HG02840 (cell line): ENCODE results near the gene REEP6.

Source experiments
- ATAC-seq: cut with Tn5 transposase; IDR thresholded peaks from one replicate; pipeline ENCODE4 v1.9.1; 2021; ENCODE audit warnings: mild to moderate bottlenecking, moderate library complexity, moderate number of reproducible peaks; ENCODE audit not compliant: unreplicated experiment, low FRiP score

Gene REEP6

GRCh38 chr19:1540365-1540925 is 49.5 kb downstream of the REEP6 start:
- ATAC-seq = no peak
